Nephron progenitor cell (in vitro differentiated cells): ENCODE measurements around the gene BTBD3.

Experiments
- DNase-seq: peaks from one replicate; pipeline ENCODE4 v3.0.0; 2021
- H3K27ac Mint-ChIP-seq: 2 replicates; pipeline ENCODE4 v1.8.0; 2021; ENCODE audit warnings: mild to moderate bottlenecking, moderate library complexity, mixed read lengths
- H3K27me3 Mint-ChIP-seq: 2 replicates; pipeline ENCODE4 v1.8.0; 2021; ENCODE audit warnings: mild to moderate bottlenecking, low read depth, mixed read lengths; ENCODE audit not compliant: poor library complexity
- H3K36me3 Mint-ChIP-seq: 2 replicates; pipeline ENCODE4 v1.8.0; 2021; ENCODE audit warnings: low read depth, mixed read lengths
- H3K4me1 Mint-ChIP-seq: 2 replicates; pipeline ENCODE4 v1.8.0; 2021; ENCODE audit warnings: mixed read lengths
- H3K4me3 Mint-ChIP-seq: 2 replicates; pipeline ENCODE4 v1.8.0; 2021; ENCODE audit warnings: mild to moderate bottlenecking, moderate library complexity, mixed read lengths
- H3K9me3 Mint-ChIP-seq: 2 replicates; pipeline ENCODE4 v1.8.0; 2021; ENCODE audit warnings: mild to moderate bottlenecking, moderate library complexity, mixed read lengths
- CTCF ChIP-seq: fragments of 200-600 bp; sonication (generic); IDR thresholded peaks from 2 replicates; pipeline ENCODE4 v1.5.0; 2021; ENCODE audit warnings: antibody characterized with exemption

The BTBD3 gene

DNA sequence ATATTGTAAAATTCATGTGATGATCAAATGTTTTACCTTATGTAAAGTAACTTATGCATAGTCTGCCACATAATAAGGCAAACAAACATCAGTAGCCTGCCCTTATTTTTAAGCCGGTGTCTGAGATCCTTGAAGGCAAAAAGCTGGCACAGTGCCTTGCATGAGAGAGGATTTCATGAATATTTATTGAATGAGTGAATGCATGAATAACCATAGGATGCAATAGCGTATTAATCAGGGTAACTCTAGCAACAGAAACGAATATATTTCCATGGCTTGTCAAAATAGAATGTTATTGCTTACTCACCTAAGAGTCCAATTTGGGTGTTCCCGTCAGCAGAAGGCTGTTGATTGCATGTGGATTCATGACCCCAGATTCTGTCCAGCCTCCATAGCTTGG is 34.9 kb downstream of the BTBD3 start:
- Mint-ChIP-seq H3K27me3 (no peaks in the 10 kb centered on the region), H3K36me3 (no peaks in the 10 kb centered on the region), H3K4me1 (peaks cover 4% of the 10 kb centered on the region), H3K9me3 (peaks cover 10% of the 10 kb centered on the region), H3K27ac (no peak overlapping the region), H3K4me3 (no peak overlapping the region)
- TF ChIP-seq CTCF: no peak
- DNase-seq: no peak

DNA sequence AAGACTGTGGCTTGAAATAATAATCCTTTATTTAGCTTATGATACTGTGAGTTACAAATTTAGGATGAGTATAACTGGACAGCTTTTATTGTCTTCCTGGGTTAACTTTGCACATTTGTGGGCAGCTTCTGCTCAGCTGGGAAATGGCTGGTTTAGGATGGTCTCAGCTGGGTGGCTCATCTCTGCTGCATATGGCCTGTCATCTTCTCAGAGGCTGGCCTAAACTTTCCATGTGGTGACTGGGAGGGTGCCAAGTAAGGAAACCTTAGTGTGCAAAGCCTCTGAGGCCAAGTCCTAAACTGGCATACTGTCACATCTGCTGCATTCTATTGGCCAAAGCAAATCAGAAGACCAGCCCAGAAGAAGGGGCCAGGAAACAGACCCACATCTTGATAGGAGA is 40.2 kb downstream of the BTBD3 start:
- H3K27me3 Mint-ChIP-seq: peaks cover 7% of the 10 kb centered on the region
- H3K27ac Mint-ChIP-seq: no peak overlapping the region
- no peak for DNase-seq
- peaks cover 8% of the 10 kb centered on the region for H3K4me1 Mint-ChIP-seq
- no peak overlapping the region for H3K4me3 Mint-ChIP-seq
- no peaks in the 10 kb centered on the region for H3K36me3 Mint-ChIP-seq
- TF ChIP-seq CTCF: no peak
- peaks cover 10% of the 10 kb centered on the region for H3K9me3 Mint-ChIP-seq

DNA sequence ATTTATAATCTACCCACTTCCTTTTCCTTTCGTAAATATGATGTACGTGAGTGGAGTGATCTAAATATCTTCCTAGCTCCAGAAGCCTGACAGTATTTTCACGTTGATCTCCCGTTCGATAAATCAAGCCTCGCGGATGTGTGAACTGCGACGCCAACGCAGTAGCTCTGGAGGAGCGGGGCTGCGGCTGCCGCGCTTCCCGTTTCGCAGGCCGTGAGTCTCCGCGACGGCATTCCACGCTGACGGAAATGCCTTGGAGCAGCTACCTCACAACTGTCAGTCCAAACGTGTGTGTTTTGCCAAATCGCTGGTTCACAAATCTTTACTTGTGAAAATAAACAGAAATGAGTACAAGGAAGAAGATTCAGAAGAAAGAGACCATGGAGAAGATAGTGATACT is 41.2 kb downstream of the BTBD3 start:
- no peak overlapping the region for H3K4me3 Mint-ChIP-seq

DNA sequence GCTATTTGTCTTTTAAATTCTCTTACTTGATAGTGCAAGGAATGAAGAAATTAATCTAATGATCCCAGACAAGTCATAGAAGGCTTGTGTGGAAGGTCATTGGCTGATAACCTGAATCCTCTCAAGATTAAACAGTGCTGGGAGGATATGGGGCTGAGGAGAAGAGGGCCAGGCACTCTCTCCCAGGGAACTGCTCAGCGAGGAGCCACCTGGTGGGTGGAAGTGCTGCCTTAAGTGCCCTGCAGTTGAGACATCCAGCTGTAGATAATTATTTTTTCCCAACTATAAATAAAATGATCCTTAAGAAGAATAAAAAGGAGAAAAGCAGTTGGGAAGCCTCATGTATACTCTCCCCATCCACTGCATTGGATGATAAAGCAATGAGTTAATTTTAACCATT is 47.9 kb downstream of the BTBD3 start:
- TF ChIP-seq CTCF: no peak
- Mint-ChIP-seq H3K27ac (no peak overlapping the region), H3K36me3 (no peaks in the 10 kb centered on the region), H3K9me3 (no peaks in the 10 kb centered on the region), H3K4me1 (peaks cover 9% of the 10 kb centered on the region), H3K27me3 (peaks cover 5% of the 10 kb centered on the region), H3K4me3 (no peak overlapping the region)
- DNase-seq: no peak

More for the DNA sequence above, 41.2 kb downstream of the BTBD3 start:
- no peak for TF ChIP-seq CTCF
- no peak for DNase-seq
- Mint-ChIP-seq H3K36me3 (no peaks in the 10 kb centered on the region), H3K4me1 (peaks cover 8% of the 10 kb centered on the region), H3K27me3 (peaks cover 7% of the 10 kb centered on the region), H3K27ac (no peak overlapping the region), H3K9me3 (peaks cover 10% of the 10 kb centered on the region)

DNA sequence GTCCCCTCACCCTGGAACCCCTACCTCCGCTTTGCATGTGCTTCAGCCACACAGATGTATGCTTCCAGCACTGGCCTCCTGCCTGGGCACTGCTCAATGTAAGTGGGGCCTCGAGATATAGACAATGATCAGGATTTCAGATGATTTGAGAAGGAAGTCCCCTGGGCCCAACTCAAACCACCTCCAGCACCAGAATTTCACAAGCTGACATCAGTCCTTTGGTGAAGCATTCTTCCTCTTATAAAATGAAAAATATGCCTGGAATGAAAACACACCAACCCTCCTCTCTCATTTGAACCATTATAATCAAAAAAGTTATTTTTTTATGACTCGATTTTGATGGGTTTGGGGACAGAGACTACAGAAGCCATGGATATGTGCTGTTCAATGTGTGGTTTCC is 48.5 kb downstream of the BTBD3 start:
- Mint-ChIP-seq H3K27ac (no peak overlapping the region), H3K4me1 (peaks cover 9% of the 10 kb centered on the region), H3K9me3 (no peaks in the 10 kb centered on the region), H3K36me3 (no peaks in the 10 kb centered on the region), H3K4me3 (no peak overlapping the region), H3K27me3 (peaks cover 5% of the 10 kb centered on the region)
- TF ChIP-seq CTCF: no peak
- no peak for DNase-seq

DNA sequence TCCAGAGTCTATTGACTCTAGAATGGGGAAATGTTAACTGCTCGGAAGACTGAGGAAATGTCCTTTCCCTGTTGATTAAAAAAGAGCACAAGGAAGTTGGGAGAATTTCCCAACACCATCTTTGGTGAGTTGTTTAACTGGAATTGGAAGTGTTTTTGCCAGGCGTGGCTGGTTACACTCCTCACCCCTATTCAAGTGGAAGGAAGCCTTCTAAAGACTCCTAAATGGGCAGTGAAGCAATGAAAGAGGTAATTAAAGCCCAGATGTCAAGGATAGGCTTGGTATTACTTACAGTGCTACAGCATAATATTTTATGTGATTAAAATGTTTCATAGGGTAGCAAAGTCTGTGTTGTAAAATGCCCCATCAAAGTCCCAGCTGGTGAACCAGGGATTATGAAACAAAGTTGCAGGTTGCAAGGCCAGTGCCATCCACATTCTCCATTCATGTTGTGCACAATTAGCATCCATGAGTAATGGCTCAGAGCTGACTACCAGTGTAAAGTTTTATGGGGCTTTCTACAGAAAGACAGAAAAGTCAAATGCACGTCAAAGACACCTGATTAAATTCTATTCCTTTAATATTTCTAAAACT is 52.6 kb downstream of the BTBD3 start:
- Mint-ChIP-seq H3K9me3 (no peaks in the 10 kb centered on the region), H3K4me1 (peaks cover 9% of the 10 kb centered on the region), H3K4me3 (no peak overlapping the region), H3K27ac (no peak overlapping the region), H3K27me3 (peaks cover 14% of the 10 kb centered on the region), H3K36me3 (no peaks in the 10 kb centered on the region)
- DNase-seq: no peak
- TF ChIP-seq CTCF: no peak
